ENCODE data around the gene YAE1. TPM values are rescaled to one million over a fixed set of nuclear protein-coding genes. Genes with fewer than 3 reads are reported as not detected.

YAE1 gene
- total and polyA plus RNA-seq, 11 donors, result 8.4 to 27.7 (median 16.7) TPM

DNA sequence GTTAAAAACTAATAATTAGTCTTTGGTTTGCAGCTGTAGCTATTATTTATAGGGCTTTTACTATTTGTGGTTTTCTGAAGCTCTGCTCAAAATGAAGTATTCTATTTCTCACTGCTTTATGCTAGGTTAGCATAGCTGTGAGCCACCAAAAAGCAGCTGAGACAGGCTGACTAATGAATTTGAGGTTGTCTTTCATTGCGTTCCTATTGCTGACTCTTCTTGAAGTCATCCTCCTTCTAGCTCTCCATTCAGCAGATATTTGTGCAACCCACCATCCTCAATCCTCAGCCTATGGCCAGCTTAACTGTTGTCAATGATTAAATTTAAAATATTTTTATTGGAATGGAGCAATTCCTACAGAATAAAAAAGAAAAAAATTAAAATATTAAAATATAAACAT, 55.1 kb downstream of the YAE1 start:
- H3K4me3 ChIP-seq, result no peak overlapping the region
- no peak for ATAC-seq
- no peaks in the 10 kb centered on the region for H3K9me3 ChIP-seq
- no peaks in the 10 kb centered on the region for H3K36me3 ChIP-seq
- H3K27ac ChIP-seq, result peak overlapping the region in 2 of 12 donors; percentile 12 to 96
- intact Hi-C loops (cut with DNase I), result loop anchor here in 6 of 10 donors (5.0 to 10.0 kb wide), 6 partner anchors 39 to 126 kb away; no protein-coding TSS in a partner anchor
- no peaks in the 10 kb centered on the region for H3K27me3 ChIP-seq
- TF ChIP-seq CTCF (IDR thresholded peaks at IDR 0.05) (no peak), POLR2A (IDR thresholded peaks at IDR 0.05) (no peak)
- 73 to 85% (median 84%) methylated on average over 1 of the region's 1 CpG for WGBS, 4 donors
- DNase-seq, result no peak
- H3K4me1 ChIP-seq, result peaks cover 6 to 39% (median 23%) of the 10 kb centered on the region in 12 donors

DNA sequence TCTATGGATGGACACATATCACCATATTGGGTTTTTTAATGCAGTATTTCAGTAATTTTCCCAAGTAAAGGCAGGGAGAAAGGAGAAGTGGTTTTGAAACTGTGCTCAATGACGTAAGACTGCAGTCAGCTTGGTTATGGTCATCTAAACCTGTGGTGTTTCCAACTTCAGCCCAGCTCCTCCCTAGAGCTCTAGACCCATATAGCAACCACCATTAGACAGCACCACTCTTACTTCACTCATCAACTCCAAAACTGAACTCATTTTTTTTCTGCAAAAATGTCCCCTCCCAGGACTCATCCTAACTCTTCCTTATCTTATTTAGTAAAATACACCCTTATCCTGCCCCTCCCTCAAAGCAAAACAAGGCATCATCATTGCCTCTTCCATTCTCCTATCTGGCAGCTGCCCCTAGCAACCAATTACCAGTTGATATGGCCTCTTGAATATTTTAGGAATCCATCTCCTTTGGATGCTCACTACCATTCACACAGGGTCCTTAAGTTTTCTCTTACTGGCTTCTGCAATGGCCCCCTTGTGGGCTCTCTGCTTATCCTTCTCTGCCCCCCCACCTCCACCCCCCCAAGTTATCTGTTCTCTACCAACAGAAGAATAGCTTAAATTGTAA, 55.7 kb downstream of the YAE1 start:
- peak overlapping the region in 1 of 12 donors; percentile 94 for H3K4me3 ChIP-seq
- WGBS, 4 donors, result 69 to 85% (median 74%) methylated on average over 1 of the region's 1 CpG
- H3K4me1 ChIP-seq, result peaks cover 6 to 43% (median 27%) of the 10 kb centered on the region in 12 donors

More for the DNA sequence above, 55.7 kb downstream of the YAE1 start:
- Histone ChIP-seq H3K9me3 (no peaks in the 10 kb centered on the region), H3K27ac (peak overlapping the region in 2 of 12 donors; percentile 93 to 96), H3K36me3 (no peaks in the 10 kb centered on the region), H3K27me3 (no peaks in the 10 kb centered on the region)
- ATAC-seq (no peak), DNase-seq (no peak)
- intact Hi-C loops (cut with DNase I), result loop anchor here in 7 of 10 donors (2.0 to 10.0 kb wide), 9 partner anchors 33 to 125 kb away; no protein-coding TSS in a partner anchor
- TF ChIP-seq POLR2A (IDR thresholded peaks at IDR 0.05) (no peak), CTCF (IDR thresholded peaks at IDR 0.05) (no peak)

Other genes starting within 250 kb of the YAE1 start
- 10 to 100 TPM; 13.5 to 37.1 (median 23.4) TPM for gene RALA, start 57.2 kb downstream of the YAE1 start, total RNA-seq
- gene RALA, start 57.2 kb downstream of the YAE1 start, polyA plus RNA-seq, result 10 to 100 TPM; 17.3 to 32.0 TPM